ENCODE data around the gene MAP3K15.

MAP3K15 gene

GRCh38 chrX:19373351-19373891, 141.9 kb downstream of the MAP3K15 start:
- 20 to 30% methylated on average over 2 to 18 of the region's 23 CpGs for WGBS, 2 experiments (ENCODE audit: insufficient coverage in 2 of 2)
- H3K36me3 ChIP-seq (ENCODE audit: control insufficient read depth, insufficient read depth, low read length) = no peaks in the 10 kb centered on the region
- H3K4me1 ChIP-seq (ENCODE audit: control insufficient read depth, insufficient read depth, low read length, poor library complexity, severe bottlenecking) = peaks cover 8% of the 10 kb centered on the region
- no peak overlapping the region for H3K27ac ChIP-seq (ENCODE audit: low read depth, low read length, severe bottlenecking)
- H3K9me3 ChIP-seq (ENCODE audit: control insufficient read depth, low read length) = no peaks in the 10 kb centered on the region
- H3K4me3 ChIP-seq (ENCODE audit: extremely low read depth, insufficient read depth, low read length, poor library complexity, severe bottlenecking) = no peak overlapping the region

DNA sequence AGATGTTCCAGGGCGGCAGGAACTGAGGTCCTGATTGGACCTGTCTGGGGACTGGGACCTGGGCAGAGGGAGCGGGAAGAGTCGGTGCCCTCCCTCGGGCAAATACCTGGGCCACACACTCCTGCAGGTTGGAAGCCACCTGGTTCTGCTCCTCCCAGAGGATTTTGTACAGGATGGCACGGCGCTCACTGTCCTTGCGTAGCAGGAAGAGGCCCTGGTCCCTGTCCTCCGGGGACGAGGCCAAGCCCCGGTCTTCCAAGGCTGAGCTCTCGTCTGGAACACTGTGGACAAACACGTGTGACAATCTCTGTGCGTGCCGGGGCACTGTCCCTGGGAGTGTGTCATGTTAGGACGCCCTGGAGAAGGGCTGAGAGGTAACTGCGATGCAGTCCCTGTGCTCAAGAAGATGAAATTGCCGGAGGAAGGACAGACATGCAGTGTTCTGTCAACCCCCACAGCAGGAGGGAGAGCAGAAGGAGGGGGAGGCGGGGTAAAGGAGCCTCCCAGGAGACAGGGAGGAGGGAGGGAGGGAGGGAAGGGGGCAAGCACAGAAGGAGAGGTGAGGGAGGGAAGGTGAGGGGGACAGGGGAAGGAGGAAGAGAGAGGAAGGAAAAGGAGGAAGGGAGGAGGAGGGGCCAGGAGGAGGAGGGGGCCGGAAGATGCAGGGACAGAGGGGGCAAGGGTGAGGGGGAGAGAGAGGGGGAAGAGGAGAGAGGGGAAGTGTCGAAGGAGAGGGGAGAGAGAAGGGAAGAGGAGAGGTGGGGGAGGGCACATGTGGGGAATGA, 142.6 kb downstream of the MAP3K15 start:
- Histone ChIP-seq H3K27ac (ENCODE audit: low read depth, low read length, severe bottlenecking) (no peak overlapping the region), H3K9me3 (ENCODE audit: control insufficient read depth, low read length) (no peaks in the 10 kb centered on the region), H3K4me3 (ENCODE audit: extremely low read depth, insufficient read depth, low read length, poor library complexity, severe bottlenecking) (peak overlapping the region; percentile 33), H3K4me1 (ENCODE audit: control insufficient read depth, insufficient read depth, low read length, poor library complexity, severe bottlenecking) (peaks cover 8% of the 10 kb centered on the region), H3K36me3 (ENCODE audit: control insufficient read depth, insufficient read depth, low read length) (no peaks in the 10 kb centered on the region)
- 0% methylated on average over 7 of the region's 20 CpGs for WGBS, 2 experiments (ENCODE audit: insufficient coverage in 2 of 2)

DNA sequence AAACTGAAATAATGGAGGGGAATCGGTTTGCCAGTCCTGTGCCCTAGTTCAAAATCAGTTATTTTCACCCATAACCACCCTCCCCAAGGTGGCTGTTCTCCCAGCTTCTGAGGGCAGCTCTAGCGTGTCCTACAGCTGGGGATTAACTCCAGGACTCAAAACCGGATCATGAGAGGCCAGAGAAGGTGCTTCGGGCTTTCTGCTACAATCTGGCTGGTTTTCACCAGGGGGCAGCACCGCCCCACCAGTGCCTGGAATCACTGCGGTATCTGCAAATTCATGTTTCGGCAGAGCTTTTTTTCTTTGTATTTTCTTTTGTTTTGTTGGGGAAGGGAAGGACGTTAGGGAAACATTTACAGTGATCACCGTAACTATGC, 143.2 kb downstream of the MAP3K15 start:
- Histone ChIP-seq H3K9me3 (ENCODE audit: control insufficient read depth, low read length) (no peaks in the 10 kb centered on the region), H3K4me3 (ENCODE audit: extremely low read depth, insufficient read depth, low read length, poor library complexity, severe bottlenecking) (peak overlapping the region; percentile 33), H3K36me3 (ENCODE audit: control insufficient read depth, insufficient read depth, low read length) (no peaks in the 10 kb centered on the region), H3K4me1 (ENCODE audit: control insufficient read depth, insufficient read depth, low read length, poor library complexity, severe bottlenecking) (peaks cover 8% of the 10 kb centered on the region), H3K27ac (ENCODE audit: low read depth, low read length, severe bottlenecking) (no peak overlapping the region)
- 4 to 6% methylated on average over 2 to 3 of the region's 9 CpGs for WGBS, 2 experiments (ENCODE audit: insufficient coverage in 2 of 2)

DNA sequence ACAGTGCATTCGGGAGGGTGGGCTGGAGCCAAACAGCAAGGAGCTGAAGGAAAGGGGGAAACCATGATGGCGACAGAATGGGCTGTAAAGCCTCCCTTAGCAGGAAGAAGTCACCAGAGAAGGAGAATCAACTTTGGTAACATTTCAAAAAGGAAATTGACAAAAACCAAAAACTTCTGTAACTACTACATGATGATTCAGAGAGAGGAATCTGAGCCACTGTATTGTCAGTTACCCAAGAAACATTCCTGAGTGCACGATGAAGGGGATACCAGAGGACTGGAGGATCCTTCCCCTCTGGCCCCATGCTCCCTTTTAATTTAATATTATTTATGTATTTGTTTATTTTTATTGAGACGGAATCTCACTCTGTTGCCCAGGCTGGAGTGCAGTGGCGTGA, 145.2 kb downstream of the MAP3K15 start:
- Histone ChIP-seq H3K4me3 (ENCODE audit: extremely low read depth, insufficient read depth, low read length, poor library complexity, severe bottlenecking) (no peak overlapping the region), H3K36me3 (ENCODE audit: control insufficient read depth, insufficient read depth, low read length) (no peaks in the 10 kb centered on the region), H3K27ac (ENCODE audit: low read depth, low read length, severe bottlenecking) (no peak overlapping the region), H3K9me3 (ENCODE audit: control insufficient read depth, low read length) (no peaks in the 10 kb centered on the region), H3K4me1 (ENCODE audit: control insufficient read depth, insufficient read depth, low read length, poor library complexity, severe bottlenecking) (peaks cover 8% of the 10 kb centered on the region)
- 71 to 100% methylated on average over 1 of the region's 5 CpGs for WGBS, 2 experiments (ENCODE audit: insufficient coverage in 2 of 2)

DNA sequence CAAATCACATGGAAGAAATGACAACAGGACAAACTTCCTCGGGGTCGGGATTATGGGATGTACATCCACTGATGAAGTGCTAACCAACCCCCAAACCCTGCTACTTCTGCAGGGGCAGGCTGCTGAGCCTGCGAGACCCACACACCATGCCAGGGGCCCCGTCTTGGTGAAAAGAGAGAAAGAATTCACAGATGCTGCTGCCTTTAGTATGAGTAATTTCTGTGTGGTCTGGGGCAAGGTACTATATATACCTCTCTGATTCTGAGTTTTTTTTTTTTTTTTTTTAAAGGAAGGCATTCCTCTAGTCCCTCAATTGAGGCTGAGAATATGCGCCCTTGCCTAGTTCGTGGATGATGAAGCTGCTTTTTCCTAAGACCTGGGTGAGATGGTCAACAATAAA, 146.7 kb downstream of the MAP3K15 start:
- H3K36me3 ChIP-seq (ENCODE audit: control insufficient read depth, insufficient read depth, low read length) = peaks cover 4% of the 10 kb centered on the region
- peaks cover 8% of the 10 kb centered on the region for H3K4me1 ChIP-seq (ENCODE audit: control insufficient read depth, insufficient read depth, low read length, poor library complexity, severe bottlenecking)
- H3K4me3 ChIP-seq (ENCODE audit: extremely low read depth, insufficient read depth, low read length, poor library complexity, severe bottlenecking) = no peak overlapping the region
- WGBS, 2 experiments (ENCODE audit: insufficient coverage in 2 of 2) = 100% methylated on average over 1 to 2 of the region's 6 CpGs
- H3K9me3 ChIP-seq (ENCODE audit: control insufficient read depth, low read length) = no peaks in the 10 kb centered on the region
- H3K27ac ChIP-seq (ENCODE audit: low read depth, low read length, severe bottlenecking) = no peak overlapping the region

DNA sequence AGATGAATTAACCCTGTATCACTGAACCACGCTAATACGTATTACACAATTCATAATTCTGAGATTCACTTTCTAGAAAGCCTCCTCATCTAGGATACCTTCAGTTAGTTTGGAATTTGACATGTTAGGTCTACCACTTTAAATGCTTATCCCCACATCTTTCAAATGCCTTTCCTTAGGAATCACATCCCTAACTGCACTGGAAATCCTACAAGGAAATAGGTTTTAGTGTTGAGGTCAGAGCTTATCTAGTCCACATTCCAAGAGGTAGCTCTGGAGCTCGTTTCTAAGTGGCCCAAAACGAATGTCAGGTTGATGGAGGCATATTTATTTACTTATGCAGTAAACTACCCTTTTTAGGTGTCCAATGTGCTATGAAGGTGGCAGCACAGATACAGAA, 153.6 kb downstream of the MAP3K15 start:
- H3K4me3 ChIP-seq (ENCODE audit: extremely low read depth, insufficient read depth, low read length, poor library complexity, severe bottlenecking) = no peak overlapping the region
- peaks cover 43% of the 10 kb centered on the region for H3K36me3 ChIP-seq (ENCODE audit: control insufficient read depth, insufficient read depth, low read length)
- WGBS, 2 experiments (ENCODE audit: insufficient coverage in 2 of 2) = no CpG with 5 or more reads among the region's 4 CpGs
- H3K9me3 ChIP-seq (ENCODE audit: control insufficient read depth, low read length) = no peaks in the 10 kb centered on the region
- peaks cover 13% of the 10 kb centered on the region for H3K4me1 ChIP-seq (ENCODE audit: control insufficient read depth, insufficient read depth, low read length, poor library complexity, severe bottlenecking)
- H3K27ac ChIP-seq (ENCODE audit: low read depth, low read length, severe bottlenecking) = peak overlapping the region; percentile 82

DNA sequence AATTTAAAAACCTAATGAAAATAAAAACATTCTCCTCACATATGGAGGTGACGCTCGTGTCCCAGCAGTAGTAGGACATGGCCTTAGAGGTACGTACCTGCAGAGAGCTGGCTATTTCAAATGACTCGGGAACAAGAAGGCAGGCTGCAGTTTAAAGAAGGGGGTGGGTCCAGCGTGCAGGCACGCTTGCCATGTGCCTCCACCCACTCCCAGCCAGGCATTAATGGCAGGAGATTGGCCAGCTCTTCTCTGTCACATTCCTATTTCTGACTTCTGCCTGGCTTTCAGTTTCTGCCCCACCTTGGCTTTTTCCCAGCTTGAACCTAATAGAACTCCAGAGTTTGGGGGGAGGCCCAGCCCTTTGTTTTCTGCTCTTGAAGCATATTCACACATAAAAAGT, 154.4 kb downstream of the MAP3K15 start:
- peak overlapping the region; percentile 82 for H3K27ac ChIP-seq (ENCODE audit: low read depth, low read length, severe bottlenecking)
- peaks cover 13% of the 10 kb centered on the region for H3K4me1 ChIP-seq (ENCODE audit: control insufficient read depth, insufficient read depth, low read length, poor library complexity, severe bottlenecking)
- H3K9me3 ChIP-seq (ENCODE audit: control insufficient read depth, low read length) = no peaks in the 10 kb centered on the region
- peaks cover 50% of the 10 kb centered on the region for H3K36me3 ChIP-seq (ENCODE audit: control insufficient read depth, insufficient read depth, low read length)
- H3K4me3 ChIP-seq (ENCODE audit: extremely low read depth, insufficient read depth, low read length, poor library complexity, severe bottlenecking) = no peak overlapping the region
- 83% methylated on average over 2 of the region's 6 CpGs; no CpG with 5 or more reads in 1 of the 2 experiments for WGBS, 2 experiments (ENCODE audit: insufficient coverage in 2 of 2)

DNA sequence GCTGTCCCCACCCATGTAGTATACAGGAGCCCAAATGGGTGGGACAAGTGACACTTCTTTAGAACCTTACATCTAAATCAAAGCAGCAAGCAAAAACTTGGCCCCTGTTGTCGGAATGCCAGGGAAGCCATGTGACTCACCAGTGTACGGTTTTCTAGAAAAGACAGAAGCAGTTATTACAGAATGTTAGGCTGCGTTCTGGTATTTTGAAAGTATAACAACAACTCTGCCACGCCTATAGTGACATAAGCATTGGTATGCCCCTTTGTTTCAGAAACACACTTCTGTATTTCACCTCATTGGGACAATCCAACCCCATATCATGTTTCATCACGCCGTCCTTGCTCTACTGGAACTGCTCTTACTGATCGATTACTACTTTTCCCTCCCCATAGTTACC, 156.8 kb downstream of the MAP3K15 start:
- Histone ChIP-seq H3K27ac (ENCODE audit: low read depth, low read length, severe bottlenecking) (no peak overlapping the region), H3K9me3 (ENCODE audit: control insufficient read depth, low read length) (no peaks in the 10 kb centered on the region), H3K4me3 (ENCODE audit: extremely low read depth, insufficient read depth, low read length, poor library complexity, severe bottlenecking) (no peak overlapping the region), H3K36me3 (ENCODE audit: control insufficient read depth, insufficient read depth, low read length) (peaks cover 64% of the 10 kb centered on the region), H3K4me1 (ENCODE audit: control insufficient read depth, insufficient read depth, low read length, poor library complexity, severe bottlenecking) (peaks cover 13% of the 10 kb centered on the region)
- WGBS, 2 experiments (ENCODE audit: insufficient coverage in 2 of 2) = 80 to 100% methylated on average over 1 to 3 of the region's 7 CpGs

GRCh38 chrX:19354625-19355024, 160.7 kb downstream of the MAP3K15 start:
- Histone ChIP-seq H3K27ac (ENCODE audit: low read depth, low read length, severe bottlenecking) (no peak overlapping the region), H3K4me3 (ENCODE audit: extremely low read depth, insufficient read depth, low read length, poor library complexity, severe bottlenecking) (no peak overlapping the region), H3K9me3 (ENCODE audit: control insufficient read depth, low read length) (no peaks in the 10 kb centered on the region), H3K4me1 (ENCODE audit: control insufficient read depth, insufficient read depth, low read length, poor library complexity, severe bottlenecking) (no peaks in the 10 kb centered on the region), H3K36me3 (ENCODE audit: control insufficient read depth, insufficient read depth, low read length) (peaks cover 73% of the 10 kb centered on the region)
- WGBS, 2 experiments (ENCODE audit: insufficient coverage in 2 of 2) = 94 to 100% methylated on average over 2 to 3 of the region's 6 CpGs

- Histone ChIP-seq H3K27ac (ENCODE audit: low read depth, low read length, severe bottlenecking) (no peak overlapping the region), H3K4me3 (ENCODE audit: extremely low read depth, insufficient read depth, low read length, poor library complexity, severe bottlenecking) (no peak overlapping the region), H3K4me1 (ENCODE audit: control insufficient read depth, insufficient read depth, low read length, poor library complexity, severe bottlenecking) (no peaks in the 10 kb centered on the region), H3K36me3 (ENCODE audit: control insufficient read depth, insufficient read depth, low read length) (peaks cover 45% of the 10 kb centered on the region), H3K9me3 (ENCODE audit: control insufficient read depth, low read length) (no peaks in the 10 kb centered on the region)
- WGBS, 2 experiments (ENCODE audit: insufficient coverage in 2 of 2) = 100% methylated on average over 1 of the region's 8 CpGs; no CpG with 5 or more reads in 1 of the 2 experiments
Measured at GRCh38 chrX:19350941-19351384, 164.3 kb downstream of the MAP3K15 start.

GRCh38 chrX:19349264-19349663, 166.0 kb downstream of the MAP3K15 start:
- WGBS, 2 experiments (ENCODE audit: insufficient coverage in 2 of 2) = no CpG with 5 or more reads among the region's 2 CpGs
- Histone ChIP-seq H3K4me3 (ENCODE audit: extremely low read depth, insufficient read depth, low read length, poor library complexity, severe bottlenecking) (no peak overlapping the region), H3K4me1 (ENCODE audit: control insufficient read depth, insufficient read depth, low read length, poor library complexity, severe bottlenecking) (no peaks in the 10 kb centered on the region), H3K27ac (ENCODE audit: low read depth, low read length, severe bottlenecking) (no peak overlapping the region), H3K36me3 (ENCODE audit: control insufficient read depth, insufficient read depth, low read length) (peaks cover 34% of the 10 kb centered on the region), H3K9me3 (ENCODE audit: control insufficient read depth, low read length) (no peaks in the 10 kb centered on the region)

Data from mesodermal cell (in vitro differentiated cells).